Body of pancreas (tissue), 4 donors: ENCODE measurements around the gene ADGRA1.

ENCODE experiments used
- POLR2A ChIP-seq, 3 donors: fragments of 450-650 bp; IDR thresholded peaks; one replicate each; pipeline ENCODE4 v1.6.1; 2016; ENCODE audit warnings: antibody characterized with exemption in 3 of 3, mild to moderate bottlenecking in 2 of 3
- TF ChIP-seq, protein P1 (sequence below), 7 experiments: fragments of 450-650 bp in 4 of 7; fragments of 200-600 bp in 3 of 7; sonication (generic) in 3 of 7; IDR thresholded peaks; one replicate each; pipeline ENCODE4 v1.5.1; 2016 to 2019; ENCODE audit warnings: antibody characterized with exemption in 7 of 7

DNA sequence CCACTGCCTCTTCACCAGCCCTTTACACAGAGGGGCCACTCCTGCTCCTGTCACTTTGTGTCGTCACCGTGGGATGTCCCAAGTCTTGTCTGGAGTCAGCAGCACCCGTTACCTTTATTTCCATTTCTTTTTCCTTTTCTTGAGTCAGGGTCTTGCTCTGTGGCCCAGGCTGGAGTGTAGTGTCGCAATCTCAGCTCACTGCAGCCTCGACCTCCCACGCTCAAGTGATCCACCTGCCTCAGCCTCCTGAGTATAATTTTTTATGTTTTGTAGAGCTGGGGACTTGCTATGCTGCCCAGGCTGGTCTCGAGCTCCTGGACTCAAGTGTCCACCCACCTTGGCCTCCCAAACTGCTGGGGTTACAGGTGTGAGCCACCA is 28.6 kb upstream of the ADGRA1 start:
- TF ChIP-seq POLR2A (IDR thresholded peaks at IDR 0.05), result no peak
- TF ChIP-seq, protein P1, sequence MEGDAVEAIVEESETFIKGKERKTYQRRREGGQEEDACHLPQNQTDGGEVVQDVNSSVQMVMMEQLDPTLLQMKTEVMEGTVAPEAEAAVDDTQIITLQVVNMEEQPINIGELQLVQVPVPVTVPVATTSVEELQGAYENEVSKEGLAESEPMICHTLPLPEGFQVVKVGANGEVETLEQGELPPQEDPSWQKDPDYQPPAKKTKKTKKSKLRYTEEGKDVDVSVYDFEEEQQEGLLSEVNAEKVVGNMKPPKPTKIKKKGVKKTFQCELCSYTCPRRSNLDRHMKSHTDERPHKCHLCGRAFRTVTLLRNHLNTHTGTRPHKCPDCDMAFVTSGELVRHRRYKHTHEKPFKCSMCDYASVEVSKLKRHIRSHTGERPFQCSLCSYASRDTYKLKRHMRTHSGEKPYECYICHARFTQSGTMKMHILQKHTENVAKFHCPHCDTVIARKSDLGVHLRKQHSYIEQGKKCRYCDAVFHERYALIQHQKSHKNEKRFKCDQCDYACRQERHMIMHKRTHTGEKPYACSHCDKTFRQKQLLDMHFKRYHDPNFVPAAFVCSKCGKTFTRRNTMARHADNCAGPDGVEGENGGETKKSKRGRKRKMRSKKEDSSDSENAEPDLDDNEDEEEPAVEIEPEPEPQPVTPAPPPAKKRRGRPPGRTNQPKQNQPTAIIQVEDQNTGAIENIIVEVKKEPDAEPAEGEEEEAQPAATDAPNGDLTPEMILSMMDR (IDR thresholded peaks at IDR 0.05), result no peak
